GM12891 (cell line): ENCODE results near the gene AFAP1.

Source experiments
- PAX5 ChIP-seq: IDR thresholded peaks from 2 replicates; pipeline ENCODE4 v1.6.1; 2011; ENCODE audit warnings: low read length, moderate library complexity, mild to moderate bottlenecking; ENCODE audit not compliant: insufficient read depth, severe bottlenecking
- POLR2A ChIP-seq: IDR thresholded peaks from 2 replicates; pipeline ENCODE4 v1.6.1; 2011; ENCODE audit warnings: low read depth, low read length, control low read depth
- POLR2AphosphoS5 ChIP-seq: IDR thresholded peaks from 2 replicates; pipeline ENCODE4 v1.6.1; 2011; ENCODE audit warnings: low read depth, low read length, control low read depth
- SPI1 ChIP-seq: IDR thresholded peaks from 2 replicates; pipeline ENCODE4 v1.6.1; 2011; ENCODE audit warnings: low read depth, low read length, control low read depth
- TAF1 ChIP-seq: IDR thresholded peaks from 2 replicates; pipeline ENCODE4 v1.6.1; 2011; ENCODE audit warnings: low read depth, low read length, control low read depth

- TF ChIP-seq POLR2A: no peak
- no peak for TF ChIP-seq POLR2AphosphoS5
- no peak for TF ChIP-seq TAF1
- TF ChIP-seq PAX5: no peak
- no peak for TF ChIP-seq SPI1
Observed at GRCh38 chr4:7887436-7887835, 52.2 kb downstream of the AFAP1 start.
